Liver (tissue), 9 donors: ENCODE measurements around the gene LLGL2. TPM values are rescaled to one million over a fixed set of nuclear protein-coding genes. Genes with fewer than 3 reads are reported as not detected.
"Not testable (repeated sequence)": the region's sequence is repeated elsewhere in the genome, so short reads cannot be mapped to it uniquely, and the experiment has no call there.

Experiments
- DNase-seq: peaks from one replicate; pipeline ENCODE4 v3.0.0-alpha.2; 2017; ENCODE audit warnings: low spot score
- H3K27ac ChIP-seq, 2 donors: one replicate each; pipeline ENCODE4 v1.7.0; 2013; ENCODE audit warnings: inconsistent platforms in 2 of 2, low read length in 2 of 2, control low read depth in 1 of 2, low read depth in 1 of 2, mild to moderate bottlenecking in 1 of 2
- H3K27me3 ChIP-seq, 4 donors: one replicate each; pipeline versions ENCODE4 v1.6.1 to v1.7.0; 2013; ENCODE audit warnings: low read length in 3 of 4, inconsistent platforms in 1 of 4, mild to moderate bottlenecking in 1 of 4, moderate library complexity in 1 of 4; ENCODE audit not compliant: control insufficient read depth in 4 of 4, insufficient read depth in 4 of 4
- H3K36me3 ChIP-seq, 4 donors: one replicate each; pipeline versions ENCODE4 v1.6.1 to v1.7.0; 2013; ENCODE audit warnings: low read length in 3 of 4, mild to moderate bottlenecking in 3 of 4, low read depth in 1 of 4, moderate library complexity in 1 of 4; ENCODE audit not compliant: control insufficient read depth in 4 of 4, insufficient read depth in 3 of 4
- H3K4me1 ChIP-seq, 4 donors: one replicate each; pipeline versions ENCODE4 v1.6.1 to v1.7.0; 2013; ENCODE audit warnings: low read length in 3 of 4, mild to moderate bottlenecking in 3 of 4, moderate library complexity in 1 of 4; ENCODE audit not compliant: control insufficient read depth in 4 of 4, insufficient read depth in 4 of 4
- H3K4me3 ChIP-seq, 3 donors: one replicate each; pipeline versions ENCODE4 v1.6.1 to v1.7.0; 2013; ENCODE audit warnings: low read length in 3 of 3, control low read depth in 1 of 3, low read depth in 1 of 3, mild to moderate bottlenecking in 1 of 3
- H3K9ac ChIP-seq, 2 donors: one replicate each; pipeline ENCODE4 v1.7.0; 2013; ENCODE audit warnings: low read length in 2 of 2, mild to moderate bottlenecking in 2 of 2, moderate library complexity in 2 of 2, control low read depth in 1 of 2, low read depth in 1 of 2
- H3K9me3 ChIP-seq, 4 donors: one replicate each; pipeline versions ENCODE4 v1.6.1 to v1.7.0; 2013; ENCODE audit warnings: low read length in 3 of 4; ENCODE audit not compliant: control insufficient read depth in 4 of 4
- ATF3 ChIP-seq: IDR thresholded peaks from 2 replicates; pipeline ENCODE4 v1.6.1; 2016; ENCODE audit warnings: antibody characterized with exemption
- CTCF ChIP-seq: fragments of 150-350 bp; IDR thresholded peaks from 2 replicates; pipeline ENCODE4 v1.5.1; 2017; ENCODE audit warnings: improper control_type of control experiment, low read depth, low read length; ENCODE audit not compliant: missing input control
- EGR1 ChIP-seq, 2 donors: IDR thresholded peaks; 2 replicates each; pipeline ENCODE4 v1.6.1; 2016 to 2018; ENCODE audit warnings: antibody characterized with exemption in 2 of 2, low read depth in 2 of 2
- FOXA1 ChIP-seq: IDR thresholded peaks from 2 replicates; pipeline ENCODE4 v1.6.1; 2016; ENCODE audit warnings: antibody characterized with exemption
- FOXA2 ChIP-seq: IDR thresholded peaks from 2 replicates; pipeline ENCODE4 v1.6.1; 2016; ENCODE audit warnings: antibody characterized with exemption
- GABPA ChIP-seq, 2 donors: IDR thresholded peaks in 1 of 2; conservative IDR thresholded peaks in 1 of 2; 2 replicates each; pipeline ENCODE4 v1.6.1; 2016; ENCODE audit warnings: antibody characterized with exemption in 2 of 2, mild to moderate bottlenecking in 1 of 2, moderate library complexity in 1 of 2
- HNF4A ChIP-seq, 2 donors: conservative IDR thresholded peaks; 2 replicates each; pipeline ENCODE4 v1.6.1; 2016; ENCODE audit warnings: antibody characterized with exemption in 2 of 2, mild to moderate bottlenecking in 2 of 2
- HNF4G ChIP-seq: IDR thresholded peaks from 2 replicates; pipeline ENCODE4 v1.6.1; 2016; ENCODE audit warnings: antibody characterized with exemption
- MAX ChIP-seq: IDR thresholded peaks from 2 replicates; pipeline ENCODE4 v1.6.1; 2016; ENCODE audit warnings: antibody characterized with exemption
- NR2F2 ChIP-seq: IDR thresholded peaks from 2 replicates; pipeline ENCODE4 v1.6.1; 2016; ENCODE audit warnings: antibody characterized with exemption
- RAD21 ChIP-seq, 2 donors: IDR thresholded peaks; 2 replicates each; pipeline ENCODE4 v1.6.1; 2016; ENCODE audit warnings: antibody characterized with exemption in 2 of 2, mild to moderate bottlenecking in 2 of 2
- REST ChIP-seq: IDR thresholded peaks from 2 replicates; pipeline ENCODE4 v1.6.1; 2016; ENCODE audit warnings: antibody characterized with exemption, mild to moderate bottlenecking
- RXRA ChIP-seq, 2 donors: IDR thresholded peaks; 2 replicates each; pipeline ENCODE4 v1.6.1; 2017 to 2018; ENCODE audit warnings: antibody characterized with exemption in 2 of 2, mild to moderate bottlenecking in 1 of 2
- SP1 ChIP-seq: IDR thresholded peaks from 2 replicates; pipeline ENCODE4 v1.6.1; 2018; ENCODE audit warnings: antibody characterized with exemption, mild to moderate bottlenecking
- TAF1 ChIP-seq: conservative IDR thresholded peaks from 2 replicates; pipeline ENCODE4 v1.6.1; 2016; ENCODE audit warnings: antibody characterized with exemption, mild to moderate bottlenecking
- YY1 ChIP-seq: IDR thresholded peaks from 2 replicates; pipeline ENCODE4 v1.6.1; 2016; ENCODE audit warnings: antibody characterized with exemption, mild to moderate bottlenecking
- ZBTB33 ChIP-seq: IDR thresholded peaks from 2 replicates; pipeline ENCODE4 v1.6.1; 2016; ENCODE audit warnings: antibody characterized with exemption
- WGBS: extraction: QIAGEN DNeasy Blood & Tissue Kit; methylation state at CpG from one replicate; pipeline ENCODE4 v1.1.7; 2013; 5-methylcytosine and 5-hydroxymethylcytosine counted together
- polyA plus RNA-seq, 2 donors: library from polyadenylated mRNA; stranded (reverse) in 1 of 2; unstranded in 1 of 2; fragments of 200-250 nt in 1 of 2; fragments of >200 nt in 1 of 2; fragmentation: Nextera tagmentation in 1 of 2; extraction: Ambion mirVana in 1 of 2; gene quantifications; one replicate each; pipeline versions ENCODE4 v1.2.1 to v1.2.3, GENCODE V29; 2013 to 2015
- total RNA-seq, 2 donors: library from RNA; depleted of rRNA; stranded (reverse); fragments of >200 nt; gene quantifications; one replicate each; pipeline ENCODE4 v1.2.3, GENCODE V29; 2014
- donor health status: healthy.
- donor health status: healthy.
- donor health status: healthy.
- donor health status: healthy.
- donor health status: healthy.

The LLGL2 gene
- total and polyA plus RNA-seq, 4 donors, result 23.2 to 69.6 (median 38.5) TPM

GRCh38 chr17:75518201-75518600 is 7.3 kb upstream of the LLGL2 start:
- no peak for TF ChIP-seq HNF4G
- TF ChIP-seq RAD21 (IDR thresholded peaks at IDR 0.05), result no peak
- Histone ChIP-seq H3K9ac (no peak overlapping the region), H3K36me3 (peaks cover 0 to 3% (median 0%) of the 10 kb centered on the region in 4 donors), H3K9me3 (no peaks in the 10 kb centered on the region), H3K27me3 (no peaks in the 10 kb centered on the region), H3K27ac (no peak overlapping the region), H3K4me1 (peaks cover 4 to 36% (median 26%) of the 10 kb centered on the region in 4 donors), H3K4me3 (no peak overlapping the region)
- WGBS, result 74% methylated on average over 3 of the region's 3 CpGs
- no peak for DNase-seq

GRCh38 chr17:75518983-75519537 is 6.4 kb upstream of the LLGL2 start:
- Histone ChIP-seq H3K4me3 (no peak overlapping the region), H3K9ac (no peak overlapping the region), H3K36me3 (peaks cover 0 to 3% (median 0%) of the 10 kb centered on the region in 4 donors), H3K27me3 (no peaks in the 10 kb centered on the region), H3K4me1 (peaks cover 4 to 28% (median 18%) of the 10 kb centered on the region in 4 donors), H3K9me3 (no peaks in the 10 kb centered on the region), H3K27ac (no peak overlapping the region)
- 93% methylated on average over 9 of the region's 9 CpGs for WGBS
- no peak for TF ChIP-seq SP1
- no peak for TF ChIP-seq FOXA1
- no peak for TF ChIP-seq RXRA (IDR thresholded peaks at IDR 0.05)
- no peak for TF ChIP-seq HNF4A (conservative IDR thresholded peaks at IDR 0.05)
- no peak for TF ChIP-seq ATF3
- TF ChIP-seq CTCF, result no peak
- TF ChIP-seq ZBTB33, result no peak
- no peak for TF ChIP-seq GABPA (IDR thresholded peaks at IDR 0.05 in 1 of 2, conservative IDR thresholded peaks at IDR 0.05 in 1 of 2)
- TF ChIP-seq MAX, result no peak
- no peak for TF ChIP-seq EGR1 (IDR thresholded peaks at IDR 0.05; ENCODE audit: low read depth in 2 of 2)
- TF ChIP-seq NR2F2, result no peak
- no peak for TF ChIP-seq HNF4G
- no peak for TF ChIP-seq TAF1
- TF ChIP-seq RAD21 (IDR thresholded peaks at IDR 0.05), result no peak
- TF ChIP-seq REST, result no peak
- TF ChIP-seq YY1, result no peak
- no peak for TF ChIP-seq FOXA2
- no peak for DNase-seq

- not testable (repeated sequence) for DNase-seq, H3K36me3 ChIP-seq, H3K4me3 ChIP-seq, H3K27me3 ChIP-seq, H3K9ac ChIP-seq, H3K9me3 ChIP-seq, H3K27ac ChIP-seq
- WGBS, result 97% methylated on average over 8 of the region's 8 CpGs
- H3K4me1 ChIP-seq, result peaks cover 6 to 26% (median 17%) of the 10 kb centered on the region in 4 donors
Observed at GRCh38 chr17:75520413-75520812, 5.1 kb upstream of the LLGL2 start.
